ENCODE data around the gene SLC7A4.
"Not testable (repeated sequence)": the region's sequence is repeated elsewhere in the genome, so short reads cannot be mapped to it uniquely, and the experiment has no call there.

DNA sequence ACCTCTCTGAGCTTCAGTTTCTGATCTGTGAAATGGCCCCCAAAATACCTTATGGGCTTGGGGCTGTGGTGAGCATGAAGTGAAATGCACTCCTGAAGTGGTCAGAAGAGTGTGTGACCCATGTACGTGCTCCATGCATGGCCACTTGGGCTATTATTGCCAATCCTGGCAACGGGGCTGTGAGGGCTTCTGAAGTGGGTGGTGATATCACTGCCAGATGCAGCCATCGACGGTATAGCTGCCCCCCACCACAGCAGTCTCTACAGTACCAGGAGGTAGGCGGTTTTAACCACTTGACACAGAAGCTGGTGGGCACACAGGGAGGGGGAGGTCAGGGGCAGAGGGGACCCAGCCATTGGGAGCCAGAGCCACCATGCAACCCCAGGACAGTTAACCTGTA is 16.1 kb upstream of the SLC7A4 start:
- TF ChIP-seq EZH2 (IDR thresholded peaks at IDR 0.05; ENCODE audit: insufficient read depth, low read length), result not testable (repeated sequence)
- TF ChIP-seq, protein P1, sequence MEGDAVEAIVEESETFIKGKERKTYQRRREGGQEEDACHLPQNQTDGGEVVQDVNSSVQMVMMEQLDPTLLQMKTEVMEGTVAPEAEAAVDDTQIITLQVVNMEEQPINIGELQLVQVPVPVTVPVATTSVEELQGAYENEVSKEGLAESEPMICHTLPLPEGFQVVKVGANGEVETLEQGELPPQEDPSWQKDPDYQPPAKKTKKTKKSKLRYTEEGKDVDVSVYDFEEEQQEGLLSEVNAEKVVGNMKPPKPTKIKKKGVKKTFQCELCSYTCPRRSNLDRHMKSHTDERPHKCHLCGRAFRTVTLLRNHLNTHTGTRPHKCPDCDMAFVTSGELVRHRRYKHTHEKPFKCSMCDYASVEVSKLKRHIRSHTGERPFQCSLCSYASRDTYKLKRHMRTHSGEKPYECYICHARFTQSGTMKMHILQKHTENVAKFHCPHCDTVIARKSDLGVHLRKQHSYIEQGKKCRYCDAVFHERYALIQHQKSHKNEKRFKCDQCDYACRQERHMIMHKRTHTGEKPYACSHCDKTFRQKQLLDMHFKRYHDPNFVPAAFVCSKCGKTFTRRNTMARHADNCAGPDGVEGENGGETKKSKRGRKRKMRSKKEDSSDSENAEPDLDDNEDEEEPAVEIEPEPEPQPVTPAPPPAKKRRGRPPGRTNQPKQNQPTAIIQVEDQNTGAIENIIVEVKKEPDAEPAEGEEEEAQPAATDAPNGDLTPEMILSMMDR (IDR thresholded peaks at IDR 0.05; ENCODE audit: insufficient read depth, low read depth, low read length), result not testable (repeated sequence)

Data from astrocyte (in vitro differentiated cells and primary cell).